Neutrophil (primary cell): ENCODE measurements around the gene MTRR.
"Not testable (repeated sequence)": the region's sequence is repeated elsewhere in the genome, so short reads cannot be mapped to it uniquely, and the experiment has no call there.

Experiments
- H3K27ac ChIP-seq: fragments of 200-600 bp; sonication (generic); 2 replicates; pipeline ENCODE4 v1.5.1; 2016; ENCODE audit warnings: mild to moderate bottlenecking, moderate library complexity
- H3K27me3 ChIP-seq: fragments of 200-600 bp; sonication (generic); 2 replicates; pipeline ENCODE4 v1.6.0; 2016; ENCODE audit warnings: mild to moderate bottlenecking
- H3K36me3 ChIP-seq: fragments of 200-600 bp; sonication (generic); 2 replicates; pipeline ENCODE4 v1.5.1; 2017
- H3K4me1 ChIP-seq, 2 experiments: fragments of 200-600 bp in 1 of 2; sonication (generic) in 1 of 2; 1 replicate in 1 of 2; 2 replicates in 1 of 2; pipeline versions ENCODE4 v1.5.1 to v1.6.1; 2013 to 2016; ENCODE audit warnings: low read depth in 1 of 2, low read length in 1 of 2, mild to moderate bottlenecking in 1 of 2, moderate library complexity in 1 of 2; ENCODE audit not compliant: control insufficient read depth in 1 of 2, insufficient read depth in 1 of 2
- H3K4me3 ChIP-seq, 2 experiments: fragments of 200-600 bp in 1 of 2; sonication (generic) in 1 of 2; 1 replicate in 1 of 2; 2 replicates in 1 of 2; pipeline ENCODE4 v1.5.1; 2013 to 2016; ENCODE audit warnings: low read depth in 1 of 2, low read length in 1 of 2, mild to moderate bottlenecking in 1 of 2, moderate library complexity in 1 of 2
- H3K9me3 ChIP-seq: fragments of 200-600 bp; sonication (generic); 2 replicates; pipeline ENCODE4 v1.5.1; 2016
- TF ChIP-seq, protein P1 (sequence below): fragments of 200-600 bp; sonication (generic); IDR thresholded peaks from 2 replicates; pipeline ENCODE4 v1.5.1; 2016; ENCODE audit warnings: antibody characterized with exemption

Gene MTRR

DNA sequence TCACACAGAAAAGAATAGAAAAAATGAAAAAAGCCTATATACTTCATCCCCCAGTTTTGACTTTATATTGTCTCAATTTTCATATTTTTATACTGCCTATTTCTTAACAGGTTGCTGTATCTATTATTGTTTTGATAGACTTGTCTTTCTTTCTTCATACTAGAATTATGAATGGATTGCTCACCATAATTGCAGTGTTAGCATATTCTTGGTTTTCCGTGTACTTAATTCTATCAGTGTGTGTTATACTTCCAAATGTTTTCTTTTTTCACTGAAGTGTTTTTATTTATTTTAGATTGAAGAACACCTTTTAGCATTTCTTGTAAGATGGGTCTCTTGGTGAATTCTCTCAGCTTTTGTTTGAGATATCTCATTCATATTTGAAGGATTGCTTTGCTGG, 38.7 kb downstream of the MTRR start:
- TF ChIP-seq, protein P1, sequence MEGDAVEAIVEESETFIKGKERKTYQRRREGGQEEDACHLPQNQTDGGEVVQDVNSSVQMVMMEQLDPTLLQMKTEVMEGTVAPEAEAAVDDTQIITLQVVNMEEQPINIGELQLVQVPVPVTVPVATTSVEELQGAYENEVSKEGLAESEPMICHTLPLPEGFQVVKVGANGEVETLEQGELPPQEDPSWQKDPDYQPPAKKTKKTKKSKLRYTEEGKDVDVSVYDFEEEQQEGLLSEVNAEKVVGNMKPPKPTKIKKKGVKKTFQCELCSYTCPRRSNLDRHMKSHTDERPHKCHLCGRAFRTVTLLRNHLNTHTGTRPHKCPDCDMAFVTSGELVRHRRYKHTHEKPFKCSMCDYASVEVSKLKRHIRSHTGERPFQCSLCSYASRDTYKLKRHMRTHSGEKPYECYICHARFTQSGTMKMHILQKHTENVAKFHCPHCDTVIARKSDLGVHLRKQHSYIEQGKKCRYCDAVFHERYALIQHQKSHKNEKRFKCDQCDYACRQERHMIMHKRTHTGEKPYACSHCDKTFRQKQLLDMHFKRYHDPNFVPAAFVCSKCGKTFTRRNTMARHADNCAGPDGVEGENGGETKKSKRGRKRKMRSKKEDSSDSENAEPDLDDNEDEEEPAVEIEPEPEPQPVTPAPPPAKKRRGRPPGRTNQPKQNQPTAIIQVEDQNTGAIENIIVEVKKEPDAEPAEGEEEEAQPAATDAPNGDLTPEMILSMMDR = no peak
- Histone ChIP-seq H3K27me3 (no peaks in the 10 kb centered on the region), H3K36me3 (peaks cover 9% of the 10 kb centered on the region), H3K27ac (no peak overlapping the region), H3K9me3 (no peaks in the 10 kb centered on the region), H3K4me3 (no peak overlapping the region), H3K4me1 (no peaks in the 10 kb centered on the region)

DNA sequence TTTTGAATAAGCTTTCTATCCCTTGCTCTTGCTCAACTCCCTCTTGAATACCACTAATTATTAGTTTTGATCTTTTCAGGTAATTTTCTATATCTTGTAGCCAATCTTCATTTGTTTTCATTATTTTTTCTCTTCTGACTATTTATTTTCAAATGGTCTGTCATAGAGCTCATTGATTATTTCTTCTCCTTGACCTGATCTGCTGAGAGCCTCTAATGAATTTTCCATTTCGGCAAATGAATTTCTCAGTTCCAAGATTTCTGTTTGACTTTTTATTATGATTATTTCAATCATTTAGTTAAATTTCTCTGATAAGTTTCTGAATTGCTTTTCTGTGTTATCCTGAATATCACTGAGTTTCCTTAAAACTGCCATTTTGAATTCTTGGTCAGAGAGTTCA, 39.4 kb downstream of the MTRR start:
- peaks cover 2% of the 10 kb centered on the region for H3K36me3 ChIP-seq
- H3K27ac ChIP-seq = no peak overlapping the region
- H3K9me3 ChIP-seq = no peaks in the 10 kb centered on the region
- TF ChIP-seq, protein P1 = no peak
- no peaks in the 10 kb centered on the region for H3K27me3 ChIP-seq
- H3K4me3 ChIP-seq = no peak overlapping the region
- no peaks in the 10 kb centered on the region for H3K4me1 ChIP-seq

DNA sequence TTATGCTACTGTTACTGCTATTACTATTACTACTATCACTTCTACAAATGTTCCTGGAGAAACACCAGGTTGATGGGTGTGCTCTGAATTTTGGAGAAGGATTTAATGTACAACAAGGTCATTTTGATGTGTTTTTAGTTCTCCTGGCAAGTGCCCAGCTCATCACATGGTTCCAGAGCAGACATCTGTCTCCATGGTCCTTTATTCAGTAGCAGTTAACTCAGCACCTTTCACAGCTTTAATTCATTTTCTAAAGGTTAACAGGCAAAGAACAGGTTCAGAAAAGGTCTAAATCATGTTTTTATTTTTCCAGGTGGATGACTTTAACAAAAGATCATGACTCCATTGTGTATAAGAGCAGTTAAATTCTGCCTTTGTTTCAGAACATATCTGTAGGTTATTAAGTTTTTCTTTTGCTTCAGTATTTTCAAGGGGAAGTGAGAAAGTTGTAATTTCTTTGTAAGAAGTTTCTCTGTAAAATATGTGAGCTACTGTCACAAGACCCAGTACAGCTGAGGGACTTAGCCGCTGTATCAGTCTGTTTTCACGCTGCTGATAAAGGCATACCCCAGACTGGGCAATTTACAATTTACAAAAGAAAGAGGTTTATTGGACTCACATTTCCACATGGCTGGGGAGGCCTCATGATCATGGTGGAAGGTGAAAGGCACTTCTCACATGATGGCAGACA, 41.9 kb downstream of the MTRR start:
- TF ChIP-seq, protein P1 = no peak
- Histone ChIP-seq H3K27me3 (no peaks in the 10 kb centered on the region), H3K27ac (no peak overlapping the region), H3K4me3 (no peak overlapping the region), H3K4me1 (no peaks in the 10 kb centered on the region), H3K9me3 (no peaks in the 10 kb centered on the region), H3K36me3 (no peaks in the 10 kb centered on the region)

DNA sequence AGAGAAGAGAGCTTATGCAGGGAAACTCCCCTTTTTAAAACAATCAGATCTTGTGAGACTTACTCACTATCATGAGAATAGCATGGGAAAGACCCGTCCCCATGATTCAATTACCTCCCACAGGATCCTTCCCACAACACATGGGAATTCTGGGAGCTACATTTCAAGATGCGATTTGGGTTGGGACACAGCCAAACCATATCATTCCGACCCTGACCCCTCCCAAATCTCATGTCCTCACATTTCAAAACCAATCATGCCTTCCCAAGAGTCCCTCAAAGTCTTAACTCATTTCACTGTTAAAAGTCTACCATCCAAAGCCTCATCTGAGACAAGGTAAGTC, 42.5 kb downstream of the MTRR start:
- H3K4me3 ChIP-seq, H3K9me3 ChIP-seq, H3K36me3 ChIP-seq, H3K27ac ChIP-seq, H3K4me1 ChIP-seq, H3K27me3 ChIP-seq: not testable (repeated sequence)

DNA sequence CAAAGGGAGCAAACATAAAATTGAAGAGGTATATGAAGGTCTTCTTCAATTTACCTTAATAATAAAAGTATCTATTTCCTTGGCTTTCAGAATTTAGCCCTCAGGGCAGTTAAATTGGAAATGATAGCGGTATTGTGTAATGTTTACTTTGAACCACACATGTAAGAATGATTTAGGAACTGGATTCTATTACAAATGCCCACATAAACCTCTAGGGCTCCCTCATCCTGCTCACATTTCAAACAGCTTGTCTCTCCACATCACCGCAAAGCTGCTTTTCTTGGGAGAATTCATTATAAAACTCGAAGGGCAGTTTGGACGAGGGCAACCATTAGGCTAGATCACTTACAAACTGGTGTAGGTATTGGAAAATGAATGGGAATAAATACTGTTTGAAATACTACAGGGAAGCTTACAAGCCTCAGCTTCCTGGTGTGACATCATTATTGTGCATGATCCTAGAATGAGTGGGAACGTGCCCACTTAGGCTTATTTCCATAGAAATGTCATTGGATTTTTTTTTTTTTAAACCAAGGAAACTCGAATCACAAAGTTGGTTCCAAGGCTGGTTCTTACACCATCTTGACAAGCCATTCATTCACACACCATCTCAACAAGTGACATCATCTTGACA, 47.3 kb downstream of the MTRR start:
- TF ChIP-seq, protein P1 = no peak
- no peak overlapping the region for H3K27ac ChIP-seq

More for the DNA sequence above, 47.3 kb downstream of the MTRR start:
- Histone ChIP-seq H3K9me3 (no peaks in the 10 kb centered on the region), H3K27me3 (no peaks in the 10 kb centered on the region), H3K36me3 (no peaks in the 10 kb centered on the region), H3K4me3 (no peak overlapping the region), H3K4me1 (no peaks in the 10 kb centered on the region)
